Retinal pigment epithelial cell (primary cell): ENCODE data around the gene UBE2L6.

Source experiments
- DNase-seq: peaks from one replicate; pipeline ENCODE4 v3.0.0-alpha.2; 2010; ENCODE audit warnings: low read depth
- H3K4me3 ChIP-seq: 2 replicates; pipeline ENCODE4 v1.5.1; 2011; ENCODE audit warnings: mild to moderate bottlenecking, low read length, control low read depth, moderate library complexity
- TF ChIP-seq, protein P1 (sequence below): conservative IDR thresholded peaks from 2 replicates; pipeline ENCODE4 v1.5.1; 2011; ENCODE audit warnings: low read depth, low read length, control low read depth, inconsistent platforms

UBE2L6 gene

DNA sequence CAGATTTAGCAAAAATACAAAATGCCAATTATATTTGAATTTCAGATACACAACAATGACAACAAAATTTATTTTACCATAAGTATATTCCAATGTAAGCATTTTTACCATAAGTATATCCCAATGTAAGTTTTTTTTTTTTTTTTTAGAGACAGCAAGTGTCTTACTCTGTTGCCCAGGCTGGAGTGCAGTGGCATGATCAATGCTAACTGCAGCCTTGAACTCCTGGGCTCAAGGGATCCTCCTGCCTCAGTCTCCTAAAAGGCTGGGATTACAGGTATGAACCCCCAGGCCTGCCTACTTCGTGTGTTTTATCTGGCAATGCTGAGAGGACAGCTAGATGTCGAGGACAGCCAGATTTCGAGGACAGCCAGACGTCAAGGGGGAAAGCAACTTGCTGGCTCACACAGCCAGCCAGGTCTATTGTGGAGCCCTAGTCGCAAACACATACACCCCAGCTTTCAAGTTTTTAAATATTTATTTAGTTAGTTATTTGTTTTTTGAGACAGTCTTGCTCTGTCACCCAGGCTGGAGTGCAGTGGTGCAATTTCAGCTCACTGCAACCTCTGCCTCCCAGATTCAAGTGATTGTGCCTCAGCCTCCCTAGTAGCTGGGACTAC lies 28.9 kb upstream of the UBE2L6 start:
- TF ChIP-seq, protein P1, sequence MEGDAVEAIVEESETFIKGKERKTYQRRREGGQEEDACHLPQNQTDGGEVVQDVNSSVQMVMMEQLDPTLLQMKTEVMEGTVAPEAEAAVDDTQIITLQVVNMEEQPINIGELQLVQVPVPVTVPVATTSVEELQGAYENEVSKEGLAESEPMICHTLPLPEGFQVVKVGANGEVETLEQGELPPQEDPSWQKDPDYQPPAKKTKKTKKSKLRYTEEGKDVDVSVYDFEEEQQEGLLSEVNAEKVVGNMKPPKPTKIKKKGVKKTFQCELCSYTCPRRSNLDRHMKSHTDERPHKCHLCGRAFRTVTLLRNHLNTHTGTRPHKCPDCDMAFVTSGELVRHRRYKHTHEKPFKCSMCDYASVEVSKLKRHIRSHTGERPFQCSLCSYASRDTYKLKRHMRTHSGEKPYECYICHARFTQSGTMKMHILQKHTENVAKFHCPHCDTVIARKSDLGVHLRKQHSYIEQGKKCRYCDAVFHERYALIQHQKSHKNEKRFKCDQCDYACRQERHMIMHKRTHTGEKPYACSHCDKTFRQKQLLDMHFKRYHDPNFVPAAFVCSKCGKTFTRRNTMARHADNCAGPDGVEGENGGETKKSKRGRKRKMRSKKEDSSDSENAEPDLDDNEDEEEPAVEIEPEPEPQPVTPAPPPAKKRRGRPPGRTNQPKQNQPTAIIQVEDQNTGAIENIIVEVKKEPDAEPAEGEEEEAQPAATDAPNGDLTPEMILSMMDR, result no peak
- DNase-seq, result no peak
- H3K4me3 ChIP-seq, result no peak overlapping the region

DNA sequence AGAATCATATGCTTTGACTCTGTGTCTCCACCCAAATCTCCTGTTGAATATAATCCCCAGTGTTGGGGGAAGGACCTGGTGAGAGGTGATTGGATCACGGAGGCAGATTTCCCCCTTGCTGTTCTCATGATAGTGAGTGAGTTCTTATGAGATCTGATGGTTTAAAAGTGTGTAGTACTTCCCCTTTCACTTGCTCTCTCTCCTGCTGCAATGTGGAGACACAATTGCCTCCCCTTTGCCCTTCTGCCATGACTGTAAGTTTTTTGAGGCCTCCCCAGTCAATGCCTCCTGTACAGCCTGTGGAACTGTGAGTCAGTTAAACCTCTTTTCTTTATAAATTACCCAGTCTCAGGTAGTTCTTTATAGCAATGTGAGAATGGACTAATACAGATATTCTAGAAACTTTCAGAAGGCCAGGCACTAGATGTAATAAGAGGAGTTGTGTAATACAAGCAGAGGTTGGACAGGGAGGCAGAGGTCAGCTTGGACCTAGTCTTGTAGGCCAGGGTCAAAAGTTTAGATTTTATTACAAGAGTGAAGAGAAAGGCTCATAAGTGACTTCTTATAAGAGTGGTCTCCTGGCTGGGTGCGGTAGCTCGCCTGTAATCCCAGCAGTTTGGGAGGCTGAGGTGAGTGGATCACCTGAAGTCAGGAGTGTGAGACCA lies 20.7 kb upstream of the UBE2L6 start:
- TF ChIP-seq, protein P1, result no peak
- no peak overlapping the region for H3K4me3 ChIP-seq

DNA sequence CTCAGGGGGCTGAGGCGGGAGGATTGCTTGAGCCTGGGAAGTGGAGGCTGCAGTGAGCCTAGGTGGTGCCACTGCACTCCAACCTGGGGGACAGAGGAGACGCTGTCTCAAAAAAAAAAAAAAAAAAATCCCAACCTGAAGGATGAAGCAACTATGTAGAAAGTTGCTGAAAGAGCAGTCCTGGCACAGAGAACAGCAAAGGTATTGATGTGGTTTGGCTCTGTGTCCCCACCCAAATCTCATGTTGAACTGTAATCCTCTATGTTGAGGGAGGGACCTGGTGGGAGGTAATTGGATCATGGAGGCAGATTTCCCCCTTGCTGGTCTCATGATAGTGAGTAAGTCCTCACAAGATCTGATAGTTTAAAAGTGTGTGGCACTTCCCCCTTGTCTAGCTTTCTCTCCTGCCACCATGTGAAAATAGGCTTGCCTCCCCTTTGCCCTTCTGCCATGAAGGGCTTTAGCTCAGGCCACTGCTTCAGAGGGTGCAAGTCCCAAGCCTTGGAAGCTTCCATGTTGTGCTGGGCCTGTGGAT lies 19.3 kb upstream of the UBE2L6 start:
- H3K4me3 ChIP-seq, result no peak overlapping the region
- DNase-seq, result no peak
- TF ChIP-seq, protein P1, result no peak

More for the DNA sequence above, 20.7 kb upstream of the UBE2L6 start:
- no peak for DNase-seq

DNA sequence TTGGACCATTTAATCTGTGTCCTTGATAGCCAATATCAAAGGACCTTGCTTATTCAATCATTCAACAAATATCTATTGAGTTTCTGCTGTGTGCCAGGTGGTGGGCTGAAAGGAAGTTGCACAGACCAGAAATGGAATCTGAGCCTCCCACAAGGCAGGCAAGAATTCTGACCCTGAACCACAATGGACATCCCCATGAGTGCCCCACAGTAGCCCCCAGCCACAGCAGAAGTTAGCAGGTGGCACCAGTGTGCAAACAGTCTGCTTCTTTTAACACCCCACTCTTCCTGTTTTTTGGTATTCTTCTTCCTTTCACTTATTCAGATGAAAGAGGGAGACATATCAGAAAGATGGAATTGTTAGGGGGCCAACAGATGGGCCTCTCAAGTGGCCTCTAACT lies 17.8 kb upstream of the UBE2L6 start:
- no peak overlapping the region for H3K4me3 ChIP-seq
- TF ChIP-seq, protein P1, result no peak
- DNase-seq, result no peak

DNA sequence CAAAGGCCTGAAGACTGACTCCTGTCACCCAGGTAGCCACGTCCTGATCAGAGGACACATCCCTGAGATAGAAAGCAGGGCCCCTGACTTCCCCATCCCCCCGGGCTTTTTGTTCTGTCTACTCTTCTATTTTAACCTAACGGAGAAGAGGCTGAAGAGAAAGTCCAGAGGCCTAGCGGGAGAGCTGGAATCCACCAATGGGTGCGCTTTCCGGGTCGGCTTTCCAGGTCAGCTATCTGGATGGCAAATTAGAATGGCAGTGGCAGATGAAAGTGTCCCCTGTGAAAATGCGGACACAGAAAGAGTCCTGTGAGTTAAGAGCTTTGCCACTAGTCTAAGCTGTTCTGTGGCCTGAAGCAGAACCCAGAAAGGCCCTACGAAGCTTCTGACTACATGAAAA lies 16.9 kb upstream of the UBE2L6 start:
- no peak overlapping the region for H3K4me3 ChIP-seq
- TF ChIP-seq, protein P1, result no peak

DNA sequence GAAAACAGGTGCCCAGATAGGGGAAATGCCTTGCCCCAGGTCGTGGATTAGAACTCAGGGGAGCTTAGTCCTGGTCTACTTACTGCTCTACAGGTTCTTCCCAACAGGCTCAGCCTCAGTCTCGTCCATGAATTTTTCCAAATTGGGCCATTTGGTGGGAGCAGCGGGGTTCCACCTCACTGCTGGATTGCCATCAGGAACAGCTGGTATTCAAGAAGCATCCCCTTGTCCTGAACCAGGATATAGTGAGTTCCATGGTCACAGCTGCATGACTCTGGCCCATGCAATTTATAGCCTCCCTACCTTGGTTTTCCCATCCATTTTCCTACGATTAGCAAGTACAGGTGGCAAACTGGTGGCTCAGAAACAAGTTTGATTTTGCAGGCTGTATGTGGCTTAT lies 6.6 kb upstream of the UBE2L6 start:
- DNase-seq, result no peak
- TF ChIP-seq, protein P1, result no peak
- no peak overlapping the region for H3K4me3 ChIP-seq

More for the DNA sequence above, 16.9 kb upstream of the UBE2L6 start:
- DNase-seq, result no peak

DNA sequence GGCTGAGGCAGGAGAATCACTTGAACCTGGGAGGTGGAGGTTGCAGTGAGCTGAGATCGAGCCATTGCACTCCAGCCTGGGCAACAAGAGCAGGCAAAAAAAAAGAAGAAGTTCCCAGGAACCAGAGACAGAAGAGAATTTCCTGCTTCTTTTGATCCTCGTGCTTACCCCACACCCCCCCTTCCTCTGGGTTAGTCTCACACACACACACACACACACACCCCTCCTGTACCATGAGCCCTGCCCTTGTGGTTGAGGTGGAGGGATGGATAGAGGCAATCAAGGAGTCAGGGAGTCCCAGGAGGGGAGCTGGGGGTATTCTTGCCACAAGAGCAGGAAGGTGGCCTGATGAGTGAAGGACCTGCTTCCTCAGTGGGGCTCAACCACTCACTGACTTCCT lies 4.1 kb upstream of the UBE2L6 start:
- no peak for DNase-seq
- H3K4me3 ChIP-seq, result no peak overlapping the region
- TF ChIP-seq, protein P1, result no peak
